NK-92 treated with Interleukin-12 subunit alpha and Interleukin-12 subunit beta, amount 100 ng/mL, for 24 hours (cell line): ENCODE results near the gene LRRIQ1.
"Not testable (repeated sequence)": the region's sequence is repeated elsewhere in the genome, so short reads cannot be mapped to it uniquely, and the experiment has no call there.

Experiments
- DNase-seq: peaks from one replicate; lab custom pipeline; 2025; lab: John Stamatoyannopoulos, UW

The LRRIQ1 gene, protein sequence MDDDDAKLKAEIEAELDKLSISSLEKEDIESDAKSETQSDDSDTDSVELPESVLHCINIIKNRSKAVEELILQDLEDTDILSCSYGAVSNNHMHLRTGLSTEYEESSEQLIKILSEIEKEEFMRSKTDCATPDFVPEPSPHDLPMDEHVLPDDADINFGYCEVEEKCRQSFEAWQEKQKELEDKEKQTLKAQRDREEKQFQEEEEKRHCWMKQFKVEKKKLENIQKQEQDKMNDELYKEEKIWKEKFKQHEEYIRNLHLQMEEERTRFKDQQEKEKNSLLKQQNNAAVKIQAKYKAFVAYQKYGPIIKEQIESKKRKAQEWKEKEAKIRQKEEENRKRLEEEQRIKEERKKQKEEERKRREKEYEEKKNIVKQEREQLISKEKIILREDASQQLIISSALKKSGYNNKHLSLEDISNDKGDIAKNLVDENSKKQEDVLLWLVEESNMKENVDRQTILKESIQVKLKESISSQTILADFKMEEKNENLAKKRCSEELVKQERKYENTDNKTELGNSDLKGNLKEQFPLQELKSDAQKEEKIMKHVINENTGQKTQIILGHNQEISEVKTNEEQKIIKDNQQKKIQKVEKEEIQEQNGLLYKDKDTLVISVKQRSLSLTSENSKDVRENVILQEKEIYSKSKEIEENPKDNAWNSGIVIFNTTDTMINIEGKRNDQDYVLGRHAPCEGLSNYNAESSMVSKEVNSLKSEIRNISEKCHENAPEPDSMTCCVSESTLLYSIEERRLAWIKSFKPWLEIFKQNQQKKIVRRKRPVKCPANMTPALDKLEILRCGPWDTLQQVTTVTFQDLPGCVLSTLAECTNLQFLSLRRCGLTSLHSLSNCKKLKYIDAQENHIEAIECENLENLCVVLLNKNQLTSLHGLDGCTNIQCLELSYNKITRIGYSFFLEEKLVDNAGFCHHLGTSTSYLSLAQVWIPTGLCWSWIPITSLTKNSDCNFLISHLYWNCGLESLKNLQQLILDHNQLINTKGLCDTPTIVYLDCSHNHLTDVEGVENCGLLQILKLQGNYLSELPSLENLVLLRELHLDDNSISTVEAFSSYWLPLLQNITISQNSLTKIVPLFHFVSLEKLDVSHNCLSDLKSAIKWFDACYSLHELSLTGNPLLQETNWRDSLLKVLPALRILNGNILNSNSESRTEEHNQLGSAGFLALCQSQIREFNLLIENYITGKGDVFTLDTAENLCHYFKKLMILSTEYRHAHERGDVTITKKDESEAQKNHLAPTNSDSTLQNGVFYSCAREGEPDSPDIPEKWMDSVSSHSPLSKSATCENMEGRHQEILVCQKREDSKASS (N-terminal part only)

DNA sequence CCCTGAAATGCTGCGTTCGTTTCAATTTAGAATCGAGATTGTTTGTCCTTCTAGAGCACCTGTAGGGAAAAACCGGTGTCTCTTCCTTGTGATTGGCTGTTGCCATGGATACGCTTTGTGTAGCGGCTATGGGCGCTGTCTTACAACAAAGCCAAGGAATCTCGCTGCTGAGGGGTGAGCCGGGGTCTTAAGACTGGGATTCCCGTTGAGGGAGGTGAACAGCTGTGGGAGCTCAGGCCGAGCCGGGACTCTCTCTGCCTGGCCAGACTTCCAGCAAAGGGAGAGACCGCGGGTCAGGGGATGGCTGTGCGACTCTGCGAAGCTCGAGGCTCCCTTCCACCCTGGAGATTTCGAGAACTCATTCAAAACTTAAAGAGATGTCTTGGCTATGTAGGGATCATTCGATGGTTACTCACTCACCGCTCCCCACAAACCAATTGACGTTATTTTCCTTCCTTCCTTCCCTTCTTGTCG lies at the start of gene LRRIQ1, which contains the start of gene TSPAN19:
TSS of gene LRRIQ1 (plus strand) at position 118 of the 474 bp plus-strand sequence. CDS start 1,826 bp downstream, outside the sequence.
TSS of gene TSPAN19 (minus strand) at position 44 of the 474 bp plus-strand sequence. CDS start 6,331 bp downstream, outside the sequence.
- DNase-seq: no peak

DNA sequence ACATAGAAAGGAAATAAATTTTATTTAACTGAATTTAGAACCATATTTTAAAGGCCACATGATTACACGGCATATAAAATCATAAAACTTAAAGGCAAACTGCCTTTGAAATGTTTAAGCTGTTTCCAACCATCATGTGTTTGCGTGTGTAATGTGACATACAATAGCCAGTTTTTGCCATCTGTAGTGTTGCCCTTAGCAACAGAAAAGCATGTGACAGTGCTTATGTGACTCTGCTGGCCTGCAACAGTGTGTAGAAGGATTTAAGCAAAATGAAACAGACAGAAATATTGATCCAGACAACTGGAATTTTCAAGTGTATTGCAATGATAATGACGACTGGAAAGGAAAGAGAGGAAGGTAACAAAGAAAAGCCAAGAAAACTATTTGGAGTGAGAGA lies 49.6 kb upstream of the LRRIQ1 start:
- no peak for DNase-seq

DNA sequence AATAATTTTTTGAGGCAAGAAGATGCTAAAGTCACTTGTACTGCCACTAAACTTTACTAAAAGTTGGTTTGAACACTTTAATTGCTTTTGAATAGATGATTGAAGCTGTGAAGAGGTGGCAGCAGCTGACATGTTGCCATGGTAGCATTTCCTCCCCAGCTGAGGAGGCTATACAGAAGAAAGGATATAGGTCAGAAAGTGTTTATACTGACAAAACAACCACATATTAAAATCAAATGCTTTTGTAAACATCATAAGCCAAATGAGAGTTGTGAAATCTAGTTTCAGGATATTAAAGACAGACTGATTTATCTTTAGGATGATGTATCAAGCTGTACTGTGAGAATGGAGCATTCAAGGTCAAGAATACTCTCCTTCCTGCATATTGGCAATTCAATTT lies 41.7 kb upstream of the LRRIQ1 start:
- DNase-seq: no peak

DNA sequence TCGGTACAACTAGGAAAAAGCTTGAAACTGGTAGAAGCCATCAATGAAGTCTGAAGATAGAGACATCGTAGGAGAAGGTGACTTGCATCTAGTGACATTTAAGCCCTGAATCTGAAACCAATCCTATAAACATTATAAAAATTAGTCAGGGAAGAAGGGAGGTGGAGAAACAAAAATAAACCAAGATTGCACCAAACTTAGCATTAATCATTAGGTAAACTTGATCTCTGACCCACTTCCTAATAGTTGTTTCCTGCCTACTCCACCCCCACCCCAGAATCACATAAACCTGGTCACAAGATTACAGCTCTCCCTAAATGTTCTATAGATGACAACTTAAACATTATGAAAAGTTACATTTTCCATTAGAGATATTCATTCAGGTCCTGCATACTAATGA lies 40.5 kb upstream of the LRRIQ1 start:
- no peak for DNase-seq

DNA sequence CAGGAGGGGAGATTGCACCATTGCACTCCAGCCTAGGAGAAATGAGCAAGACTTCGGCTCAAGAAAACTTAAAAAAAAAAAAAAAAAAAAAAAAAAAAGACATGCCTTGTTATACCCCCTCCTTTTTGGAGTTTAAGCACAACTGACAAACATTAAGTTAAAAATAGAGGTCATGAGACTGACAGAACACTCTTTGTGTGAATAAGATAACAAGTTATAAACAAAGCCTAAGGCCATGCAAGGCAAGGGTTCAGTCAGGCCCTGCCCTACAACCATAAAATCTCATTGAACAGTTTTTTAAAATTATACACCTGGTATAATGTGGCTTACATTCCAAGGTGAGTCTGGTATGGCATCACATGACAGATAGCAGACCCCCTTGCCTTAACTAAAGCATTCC lies 39.4 kb upstream of the LRRIQ1 start:
- no peak for DNase-seq

DNA sequence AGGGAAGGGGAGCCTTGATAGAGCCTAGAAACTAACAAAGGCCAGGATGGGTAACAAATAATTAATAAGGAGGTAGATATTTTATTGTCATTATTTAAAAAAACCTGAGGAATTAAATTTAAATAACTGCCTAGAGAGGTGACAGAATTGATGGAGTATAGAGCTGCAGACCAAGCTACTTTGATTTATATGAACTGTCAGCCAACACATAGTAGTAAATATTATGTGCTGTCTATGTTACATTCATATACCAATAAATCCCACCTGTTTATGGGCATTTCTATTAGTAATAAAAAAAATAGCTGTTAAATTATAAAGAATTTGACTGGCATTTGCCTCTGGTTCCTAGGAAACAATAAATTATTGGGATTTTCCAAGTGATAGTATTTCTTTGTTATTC lies 37.8 kb upstream of the LRRIQ1 start:
- DNase-seq: no peak

DNA sequence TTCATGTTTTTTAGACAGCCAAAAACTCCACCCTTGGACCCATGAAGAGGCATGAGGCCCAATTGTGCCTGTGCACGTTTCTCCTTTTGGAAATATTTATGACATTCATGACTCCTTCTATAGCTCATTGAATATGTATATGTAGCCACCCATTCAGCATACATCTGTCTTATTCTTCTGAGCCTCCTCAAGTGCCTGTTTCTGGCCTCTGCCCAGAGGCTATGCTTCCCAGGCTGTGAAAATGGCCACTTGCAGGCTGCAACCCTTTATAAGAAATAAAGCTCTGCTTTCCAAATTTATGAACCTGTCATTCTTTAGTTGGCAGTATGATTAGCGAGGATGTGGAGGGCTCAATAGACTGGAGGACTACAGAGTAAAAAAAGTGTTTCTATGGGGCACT lies 35.4 kb upstream of the LRRIQ1 start:
- DNase-seq: no peak

DNA sequence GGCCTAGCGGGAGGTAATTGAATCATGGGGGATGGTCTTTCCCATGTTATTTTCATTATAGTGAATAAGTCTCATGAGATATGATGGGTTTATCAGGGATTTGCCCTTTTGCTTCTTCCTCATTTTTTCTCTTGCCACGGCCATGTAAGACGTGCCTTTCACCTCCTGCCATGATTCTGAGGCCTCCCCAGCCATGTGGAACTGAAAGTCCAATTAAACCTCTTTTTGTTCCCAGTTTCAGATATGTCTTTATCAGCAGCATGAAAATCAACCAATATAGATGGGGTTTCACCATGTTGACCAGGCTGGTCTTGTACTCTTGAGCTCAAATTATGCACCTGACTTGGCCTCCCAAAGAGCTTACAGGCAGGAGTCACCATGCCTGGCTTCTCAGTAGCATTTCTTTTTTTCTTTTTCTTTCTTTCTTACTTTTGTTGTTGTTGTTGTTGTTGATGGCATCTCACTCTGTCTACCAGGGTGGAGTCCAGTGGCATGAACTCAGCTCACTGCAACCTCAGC lies 33.3 kb upstream of the LRRIQ1 start:
- DNase-seq: no peak

DNA sequence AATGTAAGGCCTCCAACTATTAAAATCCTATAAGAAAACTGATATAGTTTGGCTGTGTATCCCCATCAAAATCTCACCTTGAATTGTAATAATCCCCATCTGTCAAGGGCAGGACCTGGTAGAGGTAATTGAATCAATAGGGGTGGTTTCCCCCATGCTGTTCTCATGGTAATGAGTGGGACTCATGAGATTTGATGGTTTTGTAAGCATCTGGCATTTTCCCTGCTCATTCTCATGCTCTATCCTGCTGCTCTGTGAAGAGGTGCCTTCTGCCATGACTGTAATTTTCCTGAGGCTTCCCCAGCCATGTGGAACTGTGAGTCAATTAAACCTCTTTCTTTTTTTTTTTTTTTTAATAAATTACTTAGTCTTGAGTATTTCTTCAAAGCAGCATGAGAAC lies 31.9 kb upstream of the LRRIQ1 start:
- no peak for DNase-seq

DNA sequence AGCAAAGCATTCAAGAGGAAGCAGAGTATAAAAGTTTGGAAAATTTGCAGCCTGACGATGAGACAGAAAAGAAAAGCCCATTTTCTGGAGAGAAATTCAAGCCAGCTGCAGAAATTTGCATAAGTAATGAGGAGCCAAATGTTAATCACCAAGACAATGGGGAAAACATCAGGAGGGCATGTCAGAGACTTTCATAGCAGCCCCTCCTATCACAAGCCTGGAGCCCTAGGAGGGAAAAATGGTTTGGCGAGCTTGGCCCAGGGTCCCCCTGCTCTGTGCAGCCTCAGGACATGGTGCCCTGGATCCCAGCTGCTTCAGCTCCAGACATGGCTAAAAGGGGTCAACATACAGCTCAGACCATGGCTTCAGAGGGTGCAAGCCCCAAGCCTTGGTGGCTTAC lies 31.1 kb upstream of the LRRIQ1 start:
- DNase-seq: not testable (repeated sequence)

DNA sequence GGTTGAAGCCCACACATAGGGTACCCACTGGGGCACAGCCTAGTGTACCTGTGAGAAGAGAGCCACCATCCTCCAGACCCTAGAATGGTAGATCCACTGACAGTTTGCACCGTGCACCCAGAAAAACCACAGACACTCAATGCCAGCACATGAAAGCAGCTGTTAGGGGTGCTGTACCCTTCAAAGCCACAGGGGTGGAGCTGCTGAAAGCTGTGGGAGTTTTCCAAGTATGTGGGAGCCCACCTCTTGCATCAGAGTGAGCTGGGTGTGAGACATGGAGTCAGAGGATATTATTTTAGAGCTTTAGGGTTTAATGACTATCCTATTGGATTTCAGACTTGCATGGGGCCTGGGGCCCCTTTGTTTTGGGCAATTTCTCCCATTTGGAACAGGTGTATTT lies 30.5 kb upstream of the LRRIQ1 start:
- DNase-seq: no peak

DNA sequence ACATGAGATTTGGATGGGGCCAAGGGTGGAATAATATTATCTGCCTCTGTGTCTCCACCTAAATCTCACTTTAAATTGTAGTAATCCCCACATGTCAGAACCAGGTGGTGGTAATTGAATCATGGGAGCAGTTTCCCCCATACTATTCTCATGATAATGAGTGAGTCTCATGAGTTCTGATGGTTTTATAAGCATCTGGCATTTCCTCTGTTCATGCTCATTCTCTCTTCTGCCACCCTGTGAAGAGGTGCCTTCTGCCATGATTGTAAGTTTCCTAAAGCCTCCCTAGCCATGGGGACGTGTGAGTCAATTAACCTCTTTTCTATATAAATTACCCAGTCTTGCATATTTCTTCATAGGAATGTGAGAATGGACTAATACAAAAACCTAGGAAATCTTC lies 29.9 kb upstream of the LRRIQ1 start:
- DNase-seq: no peak

DNA sequence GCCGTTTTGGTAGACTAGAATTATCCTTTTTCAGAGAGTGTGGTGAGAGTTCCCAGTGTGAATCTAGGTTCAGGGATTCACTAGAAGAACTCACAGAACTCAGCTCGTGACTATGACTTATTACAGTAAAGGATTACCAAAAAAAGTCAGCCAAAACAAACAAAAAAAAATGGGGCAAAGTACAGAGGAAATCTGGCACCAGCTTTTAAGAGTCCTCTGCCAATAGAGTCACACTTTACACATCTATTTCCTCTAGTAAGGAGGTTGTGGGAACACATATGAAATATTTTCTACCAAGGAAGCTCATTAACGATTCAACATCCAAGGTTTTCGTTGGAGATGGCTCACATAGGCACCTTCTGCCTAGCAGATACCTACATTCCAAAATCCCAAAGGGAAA lies 28.3 kb upstream of the LRRIQ1 start:
- no peak for DNase-seq

DNA sequence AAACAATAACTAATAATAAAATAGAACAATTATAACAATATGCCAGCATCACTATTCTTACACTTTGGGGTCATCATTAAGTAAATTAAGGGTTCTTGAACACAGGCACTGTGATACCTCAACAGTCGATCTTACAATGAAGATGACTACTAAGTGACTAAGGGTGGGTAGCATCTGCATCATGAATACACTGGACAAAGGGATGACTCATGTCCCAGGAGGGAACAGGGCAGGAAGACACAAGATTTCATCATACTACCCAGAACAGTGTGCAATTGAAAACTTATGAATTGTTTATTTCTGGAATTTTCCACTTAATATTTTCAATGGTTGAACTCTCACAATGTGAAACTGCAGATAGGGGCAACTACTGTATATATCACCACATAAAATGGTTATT lies 19.7 kb upstream of the LRRIQ1 start:
- no peak for DNase-seq

DNA sequence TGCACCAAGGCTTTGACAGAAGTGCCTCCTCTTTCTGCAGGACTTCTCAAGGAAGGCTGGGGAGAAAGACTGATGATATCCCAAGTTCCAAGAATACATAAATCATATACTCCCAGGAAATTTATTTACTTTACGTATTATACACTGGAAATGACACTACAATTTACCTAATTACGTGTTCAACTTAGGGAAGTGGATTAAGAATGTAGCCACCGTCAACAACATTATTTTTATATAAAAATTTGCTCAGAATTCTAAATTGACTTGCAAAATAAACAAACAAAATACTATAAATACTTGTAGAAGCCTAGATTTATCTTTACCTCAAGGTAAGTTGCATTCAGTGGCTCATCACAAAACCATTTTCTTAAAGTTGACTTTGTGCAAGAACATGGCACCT lies 19.0 kb upstream of the LRRIQ1 start:
- DNase-seq: no peak

DNA sequence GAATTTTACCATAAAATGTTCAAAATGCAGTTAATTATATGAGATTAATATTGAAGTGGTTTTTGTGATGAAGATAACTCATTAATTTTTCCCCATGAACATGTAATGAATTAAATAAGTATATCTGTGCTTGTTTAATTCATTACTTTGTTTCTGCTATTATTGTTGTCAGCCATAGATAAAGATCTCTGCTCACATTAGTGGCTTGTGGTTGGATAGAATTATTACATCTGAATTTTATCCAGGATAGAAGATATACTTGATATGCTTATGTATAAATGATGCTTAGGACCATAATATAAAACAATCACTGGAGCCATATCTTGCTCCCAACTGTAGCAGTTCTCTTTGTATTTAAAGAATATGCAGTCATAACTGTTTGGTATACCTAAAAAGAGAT lies 18.5 kb upstream of the LRRIQ1 start:
- DNase-seq: no peak

DNA sequence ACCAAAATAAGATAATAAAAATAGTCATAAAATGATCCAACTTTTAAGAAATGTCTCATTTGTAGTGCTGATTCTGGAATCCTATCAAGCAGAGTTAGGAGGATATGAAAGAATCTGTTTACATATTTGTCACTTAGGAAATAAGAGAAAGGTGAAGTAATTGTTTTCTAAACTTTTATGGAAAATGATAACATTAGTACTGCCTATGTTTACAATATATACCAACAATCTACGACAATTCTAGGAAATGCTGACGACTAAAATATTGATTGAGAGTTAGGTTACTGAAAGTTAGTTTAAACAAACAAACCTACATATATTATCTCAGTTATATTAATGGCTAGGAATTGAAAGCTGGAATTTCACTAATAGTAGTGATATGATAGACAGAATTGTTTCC lies 18.1 kb upstream of the LRRIQ1 start:
- no peak for DNase-seq

DNA sequence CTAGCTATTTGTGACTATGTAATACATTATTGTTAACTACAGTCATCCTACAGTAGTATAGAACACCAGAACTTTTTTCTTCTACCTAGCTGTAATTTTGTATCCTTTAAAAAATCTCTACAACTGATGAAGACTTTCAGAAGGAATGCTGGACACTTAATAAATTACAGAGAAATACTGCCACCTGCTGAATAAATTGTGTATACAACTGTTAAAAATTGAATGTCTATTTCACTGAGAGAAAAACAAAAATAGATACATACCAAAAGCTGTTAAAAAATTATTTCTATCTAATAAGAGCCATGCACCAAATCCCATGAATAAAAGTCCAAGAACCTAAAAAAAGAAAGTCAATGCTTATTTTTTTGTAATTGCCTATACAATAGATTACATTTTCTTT lies 6.7 kb upstream of the LRRIQ1 start:
- no peak for DNase-seq

DNA sequence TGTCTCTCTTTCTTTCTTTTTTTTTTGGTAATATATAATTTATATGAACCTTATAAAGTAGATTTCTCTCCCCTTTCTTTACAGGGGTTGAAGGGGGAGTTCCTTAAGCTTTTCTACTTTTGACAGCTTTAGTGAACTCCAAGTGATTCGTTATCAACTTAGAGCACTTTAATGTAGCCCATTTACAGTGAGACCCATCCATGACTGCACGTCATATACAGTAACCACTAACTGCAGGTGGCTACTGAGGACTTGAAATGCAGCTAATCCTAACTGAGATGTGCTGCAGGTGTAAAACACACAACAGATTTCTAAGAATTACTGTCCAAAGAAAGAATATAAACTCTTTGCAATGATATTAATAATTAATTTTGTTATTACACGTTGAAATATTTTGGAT lies 582 bp downstream of the LRRIQ1 start:
- DNase-seq: no peak

DNA sequence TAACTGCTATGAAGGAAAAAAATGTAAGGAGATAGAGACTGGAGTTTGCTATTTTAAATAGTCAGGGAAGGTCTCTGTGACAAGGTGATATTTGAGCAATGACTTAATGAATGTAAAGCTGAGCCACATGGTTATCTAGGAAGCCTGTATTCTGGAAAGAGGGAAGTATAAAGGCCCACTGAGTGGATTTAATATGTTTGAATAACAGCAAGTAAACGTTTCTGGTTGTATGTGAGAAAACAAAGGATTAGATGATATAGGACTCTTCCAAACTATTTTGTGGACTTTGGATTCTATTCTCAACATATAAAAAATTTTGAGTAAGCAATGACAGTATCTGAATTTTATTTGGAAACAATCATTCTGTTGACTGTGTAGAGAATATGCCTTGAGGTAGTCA lies 5.2 kb downstream of the LRRIQ1 start:
- no peak for DNase-seq

DNA sequence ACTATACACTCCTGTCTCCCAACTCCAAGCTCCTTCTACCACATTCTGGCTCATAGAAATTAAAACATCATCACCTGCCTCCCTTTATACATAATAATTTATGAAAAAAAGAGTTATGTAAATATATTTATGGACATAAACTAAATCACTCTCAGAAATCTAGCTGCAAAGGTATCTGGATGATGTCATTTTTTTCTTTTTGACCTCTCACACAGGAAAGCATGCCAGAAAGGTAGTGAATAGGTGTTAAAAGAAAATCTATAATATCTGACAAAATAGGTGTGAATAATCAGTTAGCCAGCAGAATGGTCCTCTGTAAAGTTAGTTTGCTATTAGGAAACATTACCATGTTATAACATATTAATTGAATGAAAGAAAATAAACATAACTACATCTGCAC lies 7.7 kb downstream of the LRRIQ1 start:
- DNase-seq: no peak
